ENCODE data around the gene KRT10.
"Not testable (repeated sequence)": the region's sequence is repeated elsewhere in the genome, so short reads cannot be mapped to it uniquely, and the experiment has no call there.

The KRT10 gene

DNA sequence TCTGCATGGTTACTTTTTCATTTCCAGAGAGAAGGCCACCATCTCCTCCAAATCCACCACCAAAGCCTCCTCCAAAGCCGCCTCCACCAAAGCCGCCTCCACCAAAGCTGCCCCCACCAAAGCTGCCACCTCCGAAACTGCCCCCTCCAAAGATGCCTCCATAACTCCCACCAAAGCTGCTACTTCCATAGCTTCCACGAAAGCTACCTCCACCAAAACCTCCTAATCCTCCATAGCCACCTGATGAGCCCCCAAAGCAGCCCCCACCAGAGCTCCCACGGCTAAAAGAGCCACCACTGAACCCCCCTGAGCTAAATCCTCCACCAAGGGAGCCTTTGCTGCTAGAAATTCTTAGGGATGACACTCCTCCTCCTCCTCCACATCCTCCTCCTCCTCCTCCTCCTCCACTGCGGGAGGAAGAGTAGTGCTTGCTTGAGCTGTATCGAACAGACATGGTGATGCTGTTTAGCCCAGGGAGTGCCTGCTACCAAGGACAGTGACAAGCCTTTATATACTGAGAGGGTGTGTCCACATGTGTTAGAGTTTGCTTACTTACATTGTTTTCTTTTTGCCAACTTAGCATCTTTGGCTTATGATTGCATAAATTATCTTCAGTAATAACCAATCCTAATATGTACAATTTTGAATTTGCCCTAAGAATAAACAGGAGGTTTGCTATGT lies at the start of gene KRT10:
KRT10 (minus strand) TSS at position 483 of the 681 bp plus-strand sequence; CDS start at position 454, 29 bp downstream.
- in situ Hi-C loops (cut with MboI; ENCODE audit: low sequenced_read_pairs), result no loop called here

- in situ Hi-C loops (cut with MboI; ENCODE audit: low sequenced_read_pairs), result no loop called here
Observed at GRCh38 chr17:40871316-40871715, 48.9 kb upstream of the KRT10 start.

- in situ Hi-C loops (cut with MboI; ENCODE audit: low sequenced_read_pairs), result no loop called here
Observed at GRCh38 chr17:40870136-40870535, 47.7 kb upstream of the KRT10 start.

- in situ Hi-C loops (cut with MboI; ENCODE audit: low sequenced_read_pairs), result no loop called here
Observed at GRCh38 chr17:40866838-40867237, 44.4 kb upstream of the KRT10 start, which contains the start of gene KRT12. Gene KRT12 (minus strand): TSS chr17:40867223. CDS start chr17:40867186, 37 bp downstream.

GRCh38 chr17:40864661-40865390 lies 42.4 kb upstream of the KRT10 start:
- in situ Hi-C loops (cut with MboI; ENCODE audit: low sequenced_read_pairs), result no loop called here

- in situ Hi-C loops (cut with MboI; ENCODE audit: low sequenced_read_pairs), result no loop called here
Observed at GRCh38 chr17:40862985-40863733, 40.7 kb upstream of the KRT10 start.

- in situ Hi-C loops (cut with MboI; ENCODE audit: low sequenced_read_pairs), result no loop called here
Observed at GRCh38 chr17:40859536-40859935, 37.1 kb upstream of the KRT10 start.

- in situ Hi-C loops (cut with MboI; ENCODE audit: low sequenced_read_pairs), result not testable (repeated sequence)
Observed at GRCh38 chr17:40858667-40859066, 36.3 kb upstream of the KRT10 start.

DNA sequence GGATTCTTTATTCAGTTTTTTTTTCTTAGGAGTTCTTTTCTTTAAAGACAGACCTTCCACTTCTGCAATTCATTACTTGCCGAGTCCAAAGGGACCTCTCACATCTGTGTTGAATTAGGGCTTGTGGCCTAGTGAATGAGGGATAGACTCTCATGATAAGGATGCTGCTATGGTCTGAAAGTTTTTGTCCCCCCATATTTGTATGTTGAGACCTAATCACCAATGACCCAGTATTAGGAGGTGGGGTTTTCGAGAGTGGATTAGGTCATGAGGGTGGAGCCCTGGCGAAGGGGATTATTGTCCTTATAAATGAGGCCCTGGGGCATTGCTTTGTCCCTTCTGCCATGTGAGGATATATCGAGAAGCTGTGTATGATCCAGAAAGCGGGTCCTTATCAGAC lies 35.1 kb upstream of the KRT10 start:
- in situ Hi-C loops (cut with MboI; ENCODE audit: low sequenced_read_pairs), result no loop called here

DNA sequence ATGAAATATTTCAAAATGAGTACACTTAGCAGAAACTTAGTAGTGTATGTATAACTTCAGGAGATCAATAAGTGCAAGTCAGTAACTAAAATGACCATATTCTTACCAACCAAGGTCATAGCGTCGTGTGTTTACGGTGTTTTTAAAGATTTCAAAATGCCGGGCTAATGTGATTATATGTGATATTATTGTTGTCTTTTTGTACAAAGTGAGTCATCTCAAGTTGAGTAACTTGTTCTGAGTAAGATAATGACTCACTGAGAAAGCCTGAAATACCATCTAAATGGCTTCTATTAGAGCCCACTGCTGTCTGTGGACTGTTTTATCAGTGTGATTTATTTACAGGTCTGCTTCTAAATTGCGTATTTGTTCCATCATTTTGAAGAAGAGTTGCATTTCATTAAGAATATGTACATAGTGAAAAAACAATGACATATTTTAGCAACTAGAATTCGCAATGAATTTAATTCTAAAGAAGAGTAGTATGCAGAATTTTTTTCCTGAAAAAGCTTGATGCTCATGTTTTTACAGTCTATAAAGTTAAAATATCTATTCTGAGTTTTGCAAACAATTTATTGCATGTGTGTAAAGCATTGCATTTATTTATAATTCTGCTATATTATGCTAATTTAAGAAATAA lies 31.9 kb upstream of the KRT10 start:
- in situ Hi-C loops (cut with MboI; ENCODE audit: low sequenced_read_pairs), result no loop called here

DNA sequence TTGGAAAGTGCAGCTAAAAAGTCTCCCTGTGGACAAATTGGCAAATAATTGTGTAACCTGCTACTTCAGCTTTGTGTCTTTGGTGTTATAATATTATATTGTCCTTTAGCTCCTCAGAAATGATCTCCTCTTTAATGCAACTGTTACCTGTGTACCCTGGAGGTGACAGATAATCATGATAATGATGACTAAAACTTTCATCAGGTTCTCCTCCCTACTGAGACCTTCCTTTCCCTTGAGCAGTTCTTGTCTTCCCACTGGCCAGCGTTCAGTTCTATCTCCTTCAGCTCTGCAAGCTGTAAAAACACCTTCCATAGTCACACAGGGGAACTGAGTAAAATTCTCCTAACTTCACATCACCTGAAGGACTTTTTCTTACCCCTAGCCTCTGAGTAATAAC lies 29.9 kb upstream of the KRT10 start:
- in situ Hi-C loops (cut with MboI; ENCODE audit: low sequenced_read_pairs), result no loop called here

GRCh38 chr17:40850293-40850972 lies 28.0 kb upstream of the KRT10 start:
- in situ Hi-C loops (cut with MboI; ENCODE audit: low sequenced_read_pairs), result no loop called here

GRCh38 chr17:40849723-40850122 lies 27.3 kb upstream of the KRT10 start:
- in situ Hi-C loops (cut with MboI; ENCODE audit: low sequenced_read_pairs), result no loop called here

DNA sequence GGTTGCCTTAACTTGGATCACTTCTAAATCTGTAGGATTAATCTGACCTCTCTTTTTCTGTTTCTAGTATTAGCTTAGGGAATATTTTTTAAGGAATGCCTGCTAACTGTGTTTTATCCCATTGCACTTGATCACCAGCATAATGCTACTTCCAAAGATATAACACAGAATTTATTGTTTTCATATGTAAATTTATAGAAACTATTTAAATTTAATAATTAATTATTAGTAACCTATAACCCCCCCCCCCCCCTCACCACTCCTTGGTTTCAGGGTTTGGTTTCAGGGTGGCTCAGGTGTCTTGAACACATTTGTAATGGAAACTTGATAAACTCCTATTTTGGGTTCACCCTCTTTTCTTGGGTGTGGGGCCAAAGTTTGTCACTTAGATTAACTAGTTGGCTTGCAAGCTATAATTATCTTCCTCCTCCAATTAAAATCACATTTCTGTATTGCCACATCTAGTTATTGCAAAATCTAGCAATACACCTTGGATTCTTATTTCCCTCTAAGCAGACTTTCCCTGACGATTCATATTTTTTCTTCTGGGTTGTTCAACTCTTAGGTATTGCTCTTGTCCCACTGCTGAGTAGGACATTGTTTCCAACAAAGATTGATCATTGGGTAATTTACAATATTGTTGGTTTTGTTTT lies 26.3 kb upstream of the KRT10 start:
- in situ Hi-C loops (cut with MboI; ENCODE audit: low sequenced_read_pairs), result no loop called here

DNA sequence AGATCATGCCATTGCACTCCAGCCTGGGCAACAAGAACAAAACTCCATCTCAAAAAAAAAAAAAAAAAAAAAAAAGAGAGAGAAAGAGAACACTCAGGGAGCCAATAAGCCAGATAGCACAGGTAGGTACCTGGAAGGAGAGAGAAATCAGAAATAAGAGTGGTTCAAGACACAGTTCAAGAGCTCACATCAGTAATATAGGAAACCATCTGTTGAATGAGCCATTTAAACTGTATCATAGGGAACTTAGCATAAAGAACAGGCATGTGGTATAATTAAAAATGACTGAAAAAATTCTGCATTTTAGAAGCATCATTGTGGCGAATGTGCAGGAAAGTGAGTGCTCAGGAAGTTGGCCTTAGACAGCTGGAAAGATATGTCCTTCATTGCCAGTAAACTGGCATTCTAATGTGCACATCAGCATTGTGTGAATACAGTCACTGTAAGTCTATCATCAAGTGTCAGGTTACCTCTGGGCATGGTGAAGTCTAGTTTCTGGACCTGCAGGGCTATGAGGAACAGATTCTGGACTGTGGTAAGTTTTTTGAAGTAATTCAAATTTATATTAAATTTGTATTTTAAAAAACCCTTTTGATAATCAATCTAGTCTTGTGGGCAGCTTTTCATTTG lies 24.2 kb upstream of the KRT10 start:
- in situ Hi-C loops (cut with MboI; ENCODE audit: low sequenced_read_pairs), result no loop called here

- in situ Hi-C loops (cut with MboI; ENCODE audit: low sequenced_read_pairs), result no loop called here
Observed at GRCh38 chr17:40844671-40845107, 22.3 kb upstream of the KRT10 start.

DNA sequence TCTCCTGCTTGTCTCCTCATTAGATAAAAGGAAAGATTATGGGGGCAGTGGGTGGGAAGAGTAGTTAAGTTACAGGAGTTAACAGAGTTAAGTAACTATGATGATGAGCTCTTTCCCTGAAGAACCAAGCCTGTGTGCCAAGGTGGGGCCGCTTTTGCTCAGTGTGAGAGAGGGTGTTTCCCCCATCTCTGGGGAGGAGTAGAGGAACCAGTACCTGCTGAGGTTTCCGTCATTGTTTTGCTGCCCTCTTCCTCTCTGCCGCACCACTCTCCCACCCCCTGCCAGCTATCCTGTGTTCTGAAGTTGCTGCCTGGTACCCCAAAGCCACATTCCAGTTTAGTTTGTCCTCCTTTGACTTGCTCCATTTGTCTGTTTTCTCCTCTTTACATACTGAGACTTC lies 20.8 kb upstream of the KRT10 start:
- in situ Hi-C loops (cut with MboI; ENCODE audit: low sequenced_read_pairs), result no loop called here

- in situ Hi-C loops (cut with MboI; ENCODE audit: low sequenced_read_pairs), result no loop called here
Observed at GRCh38 chr17:40841246-40841645, 18.8 kb upstream of the KRT10 start.

DNA sequence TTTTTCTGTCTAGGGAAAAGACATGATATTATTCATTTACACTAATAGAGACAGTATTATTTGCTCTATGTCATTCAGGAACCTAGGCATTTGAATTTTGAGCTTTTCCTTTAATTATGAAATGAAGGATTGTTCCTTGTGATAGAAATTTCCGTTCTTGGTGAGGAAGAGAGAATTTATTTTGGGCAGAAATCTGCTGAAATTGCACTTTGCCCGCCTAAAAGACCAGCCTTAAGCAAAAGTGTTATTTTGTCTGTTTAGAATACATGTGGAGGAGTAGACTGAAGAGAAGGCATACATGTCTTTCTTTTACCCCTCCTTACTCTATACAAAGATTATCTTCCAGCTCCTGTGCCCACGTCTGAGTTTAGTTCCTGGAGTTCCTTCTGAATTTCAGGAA lies 16.8 kb upstream of the KRT10 start:
- in situ Hi-C loops (cut with MboI; ENCODE audit: low sequenced_read_pairs), result no loop called here

DNA sequence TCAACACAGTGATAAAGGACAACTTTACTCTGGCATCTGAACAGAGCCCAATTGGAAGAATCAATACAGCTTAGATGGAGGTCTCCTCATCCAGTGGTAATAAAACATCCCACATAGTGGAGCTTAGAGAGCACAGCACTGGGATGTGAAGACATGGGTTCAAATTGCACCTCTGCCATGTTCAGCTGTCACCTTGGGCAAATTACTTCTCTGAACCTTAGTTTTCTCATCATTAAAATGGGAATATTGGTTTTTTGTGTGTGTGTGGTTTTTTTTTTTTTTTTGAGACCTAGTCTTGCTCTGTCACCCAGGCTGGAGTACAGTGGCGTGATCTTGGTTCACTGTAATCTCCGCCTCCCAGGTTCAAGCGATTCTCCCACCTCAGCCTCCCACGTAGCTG lies 13.6 kb upstream of the KRT10 start:
- in situ Hi-C loops (cut with MboI; ENCODE audit: low sequenced_read_pairs), result no loop called here

Data from HL-60/S4 treated with phorbol 12-myristate 13-acetate at 8.2 ng/mL for 4 days and 3 days (cell line).